Endothelial cell of umbilical vein (primary cell): Measurements from ENCODE around the gene ATP8B3.

ENCODE experiments used
- EZH2 ChIP-seq: IDR thresholded peaks from 2 replicates; pipeline ENCODE4 v1.6.1; 2012; ENCODE audit warnings: borderline replicate concordance, low read depth, mild to moderate bottlenecking, moderate library complexity, low read length, inconsistent platforms; ENCODE audit not compliant: severe bottlenecking
- FOS ChIP-seq: IDR thresholded peaks from 2 replicates; pipeline ENCODE4 v1.6.1; 2011; ENCODE audit warnings: mild to moderate bottlenecking, low read length, moderate library complexity, borderline replicate concordance; ENCODE audit not compliant: insufficient read depth
- MAX ChIP-seq: IDR thresholded peaks from 2 replicates; pipeline ENCODE4 v1.6.1; 2011; ENCODE audit not compliant: insufficient read depth, insufficient read length
- MYC ChIP-seq: IDR thresholded peaks from one replicate; pipeline ENCODE4 v1.6.1; 2011; ENCODE audit warnings: mild to moderate bottlenecking, low read depth, low read length
- POLR2A ChIP-seq: IDR thresholded peaks from 2 replicates; pipeline ENCODE4 v1.6.1; 2012; ENCODE audit warnings: low read depth, mild to moderate bottlenecking, control low read depth, low read length
- POLR2AphosphoS5 ChIP-seq: IDR thresholded peaks from 2 replicates; pipeline ENCODE4 v1.6.1; 2012; ENCODE audit warnings: low read depth, mild to moderate bottlenecking, control low read depth, low read length, moderate library complexity; ENCODE audit not compliant: insufficient read depth
- TF ChIP-seq, protein P1 (sequence below), 2 donors: IDR thresholded peaks; 1 replicate in 1 of 2; 2 replicates in 1 of 2; pipeline ENCODE4 v1.5.1; 2011; ENCODE audit warnings: low read length in 2 of 2, mild to moderate bottlenecking in 2 of 2, moderate library complexity in 2 of 2, control low read depth in 1 of 2, inconsistent platforms in 1 of 2, low read depth in 1 of 2; ENCODE audit not compliant: insufficient read depth in 1 of 2; ENCODE audit errors: extremely low read depth in 1 of 2

GRCh38 chr19:1817553-1818179 is 5.6 kb upstream of the ATP8B3 start:
- TF ChIP-seq POLR2A = no peak
- TF ChIP-seq, protein P1, sequence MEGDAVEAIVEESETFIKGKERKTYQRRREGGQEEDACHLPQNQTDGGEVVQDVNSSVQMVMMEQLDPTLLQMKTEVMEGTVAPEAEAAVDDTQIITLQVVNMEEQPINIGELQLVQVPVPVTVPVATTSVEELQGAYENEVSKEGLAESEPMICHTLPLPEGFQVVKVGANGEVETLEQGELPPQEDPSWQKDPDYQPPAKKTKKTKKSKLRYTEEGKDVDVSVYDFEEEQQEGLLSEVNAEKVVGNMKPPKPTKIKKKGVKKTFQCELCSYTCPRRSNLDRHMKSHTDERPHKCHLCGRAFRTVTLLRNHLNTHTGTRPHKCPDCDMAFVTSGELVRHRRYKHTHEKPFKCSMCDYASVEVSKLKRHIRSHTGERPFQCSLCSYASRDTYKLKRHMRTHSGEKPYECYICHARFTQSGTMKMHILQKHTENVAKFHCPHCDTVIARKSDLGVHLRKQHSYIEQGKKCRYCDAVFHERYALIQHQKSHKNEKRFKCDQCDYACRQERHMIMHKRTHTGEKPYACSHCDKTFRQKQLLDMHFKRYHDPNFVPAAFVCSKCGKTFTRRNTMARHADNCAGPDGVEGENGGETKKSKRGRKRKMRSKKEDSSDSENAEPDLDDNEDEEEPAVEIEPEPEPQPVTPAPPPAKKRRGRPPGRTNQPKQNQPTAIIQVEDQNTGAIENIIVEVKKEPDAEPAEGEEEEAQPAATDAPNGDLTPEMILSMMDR (IDR thresholded peaks at IDR 0.05; ENCODE audit: extremely low read depth in 1 of 2, insufficient read depth in 1 of 2, low read depth in 1 of 2, low read length in 2 of 2) = no peak
- TF ChIP-seq POLR2AphosphoS5 = no peak
- TF ChIP-seq MAX = no peak
- TF ChIP-seq FOS = no peak
- no peak for TF ChIP-seq EZH2
- no peak for TF ChIP-seq MYC
